Left lung (tissue), 10 donors: ENCODE results near the gene CLUH. TPM values are rescaled to one million over a fixed set of nuclear protein-coding genes. Genes with fewer than 3 reads are reported as not detected.

Experiments used
- ATAC-seq: fragments of 200-7000 bp; cut with Tn5 transposase; one replicate; pipeline ENCODE4 v1.9.1; 2020; ENCODE audit warnings: moderate library complexity
- DNase-seq, 4 donors: peaks; one replicate each; pipeline ENCODE4 v3.0.0-alpha.2; 2013 to 2020
- H3K27ac ChIP-seq, 2 donors: fragments of 200-600 bp; sonication (generic) in 1 of 2; one replicate each; pipeline versions ENCODE4 v1.5.0 to v1.8.0; 2020 to 2021
- H3K27me3 ChIP-seq, 2 donors: fragments of 200-600 bp; sonication (generic) in 1 of 2; one replicate each; pipeline versions ENCODE4 v1.5.0 to v1.8.0; 2020 to 2021
- H3K36me3 ChIP-seq, 2 donors: fragments of 200-600 bp; sonication (generic) in 1 of 2; one replicate each; pipeline versions ENCODE4 v1.5.0 to v1.8.0; 2020 to 2021
- H3K4me1 ChIP-seq, 2 donors: fragments of 200-600 bp; one replicate each; pipeline ENCODE4 v1.8.0; 2021
- H3K4me3 ChIP-seq, 2 donors: fragments of 200-600 bp; sonication (generic) in 1 of 2; one replicate each; pipeline versions ENCODE4 v1.5.0 to v1.8.0; 2020 to 2021; ENCODE audit warnings: mild to moderate bottlenecking in 1 of 2
- H3K9me3 ChIP-seq, 2 donors: fragments of 200-600 bp; sonication (generic) in 1 of 2; one replicate each; pipeline versions ENCODE4 v1.5.0 to v1.8.0; 2020 to 2021
- CTCF ChIP-seq, 2 donors: fragments of 200-600 bp; sonication (generic) in 1 of 2; IDR thresholded peaks; one replicate each; pipeline versions ENCODE4 v1.5.0 to v1.8.0; 2021; ENCODE audit warnings: antibody characterized with exemption in 2 of 2
- intact Hi-C, 2 donors: fragments of 100-400 bp; cut with DNase I; formaldehyde crosslinking; loops; one replicate each; pipeline versions ENCODE4 v1.11.2 to v1.14.2; 2022
- microRNA-seq, 2 donors: library from miRNA; unstranded; fragments of <30 nt; microRNA quantifications; one replicate each; pipeline ENCODE4, GENCODE V29; 2019
- polyA plus RNA-seq, 6 donors: library from polyadenylated mRNA; unstranded; fragments of 120-200 nt; gene quantifications; one replicate each; pipeline ENCODE4 v1.2.1, GENCODE V29; 2013; ENCODE audit not compliant: insufficient read length in 6 of 6
- total RNA-seq, 2 donors: library from RNA; stranded (reverse); fragmentation: NEBNext Ultra II Directional; extraction: Animal tissue kit (Norgen Biotek cat#: 25700); gene quantifications; one replicate each; pipeline ENCODE4 v1.2.1, GENCODE V29; 2021
- donor health status: DM: no; HTN: yes; CAD: no.
- donor health status: DM: no; HTN: no; CAD: no.

CLUH gene
- total and polyA plus RNA-seq, 8 donors, result 20.9 to 71.8 (median 27.6) TPM

GRCh38 chr17:2647957-2648356 lies 63.6 kb downstream of the CLUH start:
- no peak for DNase-seq
- no peaks in the 10 kb centered on the region for H3K27me3 ChIP-seq
- no peak for ATAC-seq
- no peak overlapping the region for H3K4me3 ChIP-seq
- H3K9me3 ChIP-seq, result peaks cover 0 to 2% of the 10 kb centered on the region in 2 donors
- H3K4me1 ChIP-seq, result peaks cover 0 to 8% of the 10 kb centered on the region in 2 donors
- H3K27ac ChIP-seq, result no peak overlapping the region
- no peak for TF ChIP-seq CTCF (IDR thresholded peaks at IDR 0.05)
- peaks cover 0 to 41% of the 10 kb centered on the region in 2 donors for H3K36me3 ChIP-seq
- intact Hi-C loops, result no loop called here

GRCh38 chr17:2644971-2645370 lies 66.6 kb downstream of the CLUH start:
- peaks cover 0 to 58% of the 10 kb centered on the region in 2 donors for H3K36me3 ChIP-seq
- H3K9me3 ChIP-seq, result no peaks in the 10 kb centered on the region
- no peak for DNase-seq
- no peak overlapping the region for H3K4me3 ChIP-seq
- no peak for ATAC-seq
- H3K27me3 ChIP-seq, result no peaks in the 10 kb centered on the region
- no peak overlapping the region for H3K27ac ChIP-seq
- intact Hi-C loops, result no loop called here
- peaks cover 0 to 2% of the 10 kb centered on the region in 2 donors for H3K4me1 ChIP-seq
- no peak for TF ChIP-seq CTCF (IDR thresholded peaks at IDR 0.05)

Small RNA genes within 50 kb of the gene (microRNA-seq; reads per million reads assigned to microRNA genes)
- gene MIR1253 (0 reads per million in 2 donors), gene MIR6776 (0 to 0.14 reads per million in 2 donors)

Other genes with a start within 250 kb of the CLUH start
- 10 to 100 TPM; 25.1 to 30.6 TPM for gene METTL16, start 199.9 kb downstream of the CLUH start, total RNA-seq
- 10 to 100 TPM; 38.1 to 51.8 (median 39.7) TPM for gene METTL16, start 199.9 kb downstream of the CLUH start, polyA plus RNA-seq
- 100 to 1,000 TPM; 135 to 136 TPM for gene PAFAH1B1, start 118.1 kb downstream of the CLUH start, total RNA-seq
- gene PAFAH1B1, start 118.1 kb downstream of the CLUH start, polyA plus RNA-seq, result 100 to 1,000 TPM; 148 to 188 (median 157) TPM
- gene CCDC92B, start 37.9 kb upstream of the CLUH start, total RNA-seq, result under 1 TPM; 0.15 to 0.18 TPM
- under 1 TPM; 0.15 to 0.41 (median 0.29) TPM for gene CCDC92B, start 37.9 kb upstream of the CLUH start, polyA plus RNA-seq
- gene RAP1GAP2, start 84.7 kb upstream of the CLUH start, total RNA-seq, result 10 to 100 TPM; 12.0 to 14.5 TPM
- gene RAP1GAP2, start 84.7 kb upstream of the CLUH start, polyA plus RNA-seq, result 10 to 100 TPM in 1 of 6 donors, 1 to 10 TPM in 5; 8.0 to 12.2 (median 9.6) TPM